D721Med (cell line): ENCODE results near the gene NTRK2.

Experiments used
- DNase-seq: peaks from one replicate; pipeline ENCODE4 v3.0.0; 2011; ENCODE audit warnings: low spot score; ENCODE audit not compliant: insufficient read length
- FAIRE-seq: peaks from 2 replicates; lab custom pipeline; 2011; peaks lifted over from hg19 to GRCh38; lab: Jason Lieb, UNC
- TF ChIP-seq, protein P1 (sequence below): IDR thresholded peaks from 2 replicates; pipeline ENCODE4 v1.5.1; 2012; ENCODE audit warnings: mild to moderate bottlenecking, control low read depth; ENCODE audit not compliant: insufficient read depth; ENCODE audit errors: missing control alignments

Gene NTRK2

GRCh38 chr9:84922051-84922450, 252.5 kb downstream of the NTRK2 start:
- TF ChIP-seq, protein P1, sequence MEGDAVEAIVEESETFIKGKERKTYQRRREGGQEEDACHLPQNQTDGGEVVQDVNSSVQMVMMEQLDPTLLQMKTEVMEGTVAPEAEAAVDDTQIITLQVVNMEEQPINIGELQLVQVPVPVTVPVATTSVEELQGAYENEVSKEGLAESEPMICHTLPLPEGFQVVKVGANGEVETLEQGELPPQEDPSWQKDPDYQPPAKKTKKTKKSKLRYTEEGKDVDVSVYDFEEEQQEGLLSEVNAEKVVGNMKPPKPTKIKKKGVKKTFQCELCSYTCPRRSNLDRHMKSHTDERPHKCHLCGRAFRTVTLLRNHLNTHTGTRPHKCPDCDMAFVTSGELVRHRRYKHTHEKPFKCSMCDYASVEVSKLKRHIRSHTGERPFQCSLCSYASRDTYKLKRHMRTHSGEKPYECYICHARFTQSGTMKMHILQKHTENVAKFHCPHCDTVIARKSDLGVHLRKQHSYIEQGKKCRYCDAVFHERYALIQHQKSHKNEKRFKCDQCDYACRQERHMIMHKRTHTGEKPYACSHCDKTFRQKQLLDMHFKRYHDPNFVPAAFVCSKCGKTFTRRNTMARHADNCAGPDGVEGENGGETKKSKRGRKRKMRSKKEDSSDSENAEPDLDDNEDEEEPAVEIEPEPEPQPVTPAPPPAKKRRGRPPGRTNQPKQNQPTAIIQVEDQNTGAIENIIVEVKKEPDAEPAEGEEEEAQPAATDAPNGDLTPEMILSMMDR = no peak
- FAIRE-seq (no peak), DNase-seq (no peak)

- DNase-seq = no peak
- TF ChIP-seq, protein P1 = no peak
- no peak for FAIRE-seq
Measured at GRCh38 chr9:84924266-84924665, 254.7 kb downstream of the NTRK2 start.

GRCh38 chr9:84925225-84925872, 255.8 kb downstream of the NTRK2 start:
- DNase-seq (no peak), FAIRE-seq (no peak)
- TF ChIP-seq, protein P1 = no peak

GRCh38 chr9:84926793-84927192, 257.3 kb downstream of the NTRK2 start:
- FAIRE-seq (no peak), DNase-seq (no peak)
- TF ChIP-seq, protein P1 = no peak

DNA sequence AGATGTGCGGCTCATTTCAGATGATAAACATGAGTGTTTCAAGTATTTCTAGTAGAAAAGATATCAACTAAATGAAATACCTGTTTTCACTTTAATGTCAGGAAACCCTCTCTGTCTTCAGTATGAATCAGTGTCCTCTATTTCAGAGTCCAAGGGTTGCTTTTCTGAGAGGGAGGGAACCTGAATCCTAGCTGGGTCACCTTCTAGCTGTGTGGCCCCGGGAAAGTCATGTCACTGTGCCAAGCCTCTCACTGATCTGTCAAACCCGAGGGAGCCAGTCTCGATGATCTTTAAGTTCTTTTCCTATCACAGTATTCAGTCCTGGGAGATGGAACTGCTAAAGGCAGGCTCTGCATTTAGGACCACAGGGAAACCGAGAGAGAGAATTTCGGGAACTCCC, 258.9 kb downstream of the NTRK2 start:
- TF ChIP-seq, protein P1 = no peak
- FAIRE-seq = no peak

GRCh38 chr9:84929068-84929467, 259.5 kb downstream of the NTRK2 start:
- TF ChIP-seq, protein P1 = no peak
- DNase-seq = no peak
- no peak for FAIRE-seq

More for the DNA sequence above, 258.9 kb downstream of the NTRK2 start:
- DNase-seq = no peak

- TF ChIP-seq, protein P1 = peak; percentile 4
- no peak for FAIRE-seq
- DNase-seq = no peak
Measured at GRCh38 chr9:84932915-84933527, 263.5 kb downstream of the NTRK2 start.
